Measurements from ENCODE around the gene TNFSF15.

Gene TNFSF15

DNA sequence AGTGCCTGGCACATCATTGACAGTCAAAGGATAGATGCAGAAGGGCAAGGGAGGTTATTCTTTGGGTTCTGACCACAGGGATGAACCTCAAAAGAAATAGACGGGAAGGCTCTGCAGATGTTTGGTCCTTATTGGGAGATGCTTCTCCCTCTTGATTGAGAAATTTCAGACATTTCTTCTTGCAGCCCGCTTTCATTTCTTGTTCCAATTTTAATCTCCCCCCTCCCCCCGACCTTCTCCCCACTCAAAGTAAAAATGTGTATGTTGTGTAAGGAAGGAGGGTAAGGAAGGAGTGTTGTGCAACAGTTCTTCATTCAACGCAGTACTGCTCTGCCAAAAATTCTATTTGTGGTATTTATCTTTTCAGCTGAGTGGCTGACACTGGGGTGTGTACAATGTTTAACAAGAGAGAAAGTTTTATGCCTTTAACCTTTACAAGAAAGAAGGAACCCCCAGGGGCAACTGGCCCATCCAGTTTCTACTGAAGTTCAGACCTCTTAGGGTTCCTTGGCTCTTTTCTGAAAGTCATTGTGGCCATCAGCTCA lies 46.3 kb upstream of the TNFSF15 start:
- ChIA-PET POLR2A (no interaction called here), CTCF (no interaction called here)
- TF ChIP-seq FOXK2 (IDR thresholded peaks at IDR 0.05), result no peak
- TF ChIP-seq TARDBP (IDR thresholded peaks at IDR 0.05), result no peak
- TF ChIP-seq ELF4 (IDR thresholded peaks at IDR 0.05), result no peak
- no peak for TF ChIP-seq SUZ12 (IDR thresholded peaks at IDR 0.05)
- no peak for TF ChIP-seq CTBP1 (IDR thresholded peaks at IDR 0.05; ENCODE audit: borderline replicate concordance)
- no peak for TF ChIP-seq FOXA1 (IDR thresholded peaks at IDR 0.05)
- no peak for TF ChIP-seq FOXM1 (IDR thresholded peaks at IDR 0.05; ENCODE audit: borderline replicate concordance)
- no peak for TF ChIP-seq HDGF (IDR thresholded peaks at IDR 0.05; ENCODE audit: borderline replicate concordance)
- TF ChIP-seq, protein P1, sequence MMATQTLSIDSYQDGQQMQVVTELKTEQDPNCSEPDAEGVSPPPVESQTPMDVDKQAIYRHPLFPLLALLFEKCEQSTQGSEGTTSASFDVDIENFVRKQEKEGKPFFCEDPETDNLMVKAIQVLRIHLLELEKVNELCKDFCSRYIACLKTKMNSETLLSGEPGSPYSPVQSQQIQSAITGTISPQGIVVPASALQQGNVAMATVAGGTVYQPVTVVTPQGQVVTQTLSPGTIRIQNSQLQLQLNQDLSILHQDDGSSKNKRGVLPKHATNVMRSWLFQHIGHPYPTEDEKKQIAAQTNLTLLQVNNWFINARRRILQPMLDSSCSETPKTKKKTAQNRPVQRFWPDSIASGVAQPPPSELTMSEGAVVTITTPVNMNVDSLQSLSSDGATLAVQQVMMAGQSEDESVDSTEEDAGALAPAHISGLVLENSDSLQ (IDR thresholded peaks at IDR 0.05), result no peak
- TF ChIP-seq BHLHE40 (IDR thresholded peaks at IDR 0.05; ENCODE audit: borderline replicate concordance), result no peak
- no peak for TF ChIP-seq SP1 (IDR thresholded peaks at IDR 0.05)
- TF ChIP-seq ARNT (IDR thresholded peaks at IDR 0.05), result no peak
- TF ChIP-seq LEF1 (IDR thresholded peaks at IDR 0.05; ENCODE audit: borderline replicate concordance), result no peak
- DNase-seq (ENCODE audit: extremely low spot score), result no peak

DNA sequence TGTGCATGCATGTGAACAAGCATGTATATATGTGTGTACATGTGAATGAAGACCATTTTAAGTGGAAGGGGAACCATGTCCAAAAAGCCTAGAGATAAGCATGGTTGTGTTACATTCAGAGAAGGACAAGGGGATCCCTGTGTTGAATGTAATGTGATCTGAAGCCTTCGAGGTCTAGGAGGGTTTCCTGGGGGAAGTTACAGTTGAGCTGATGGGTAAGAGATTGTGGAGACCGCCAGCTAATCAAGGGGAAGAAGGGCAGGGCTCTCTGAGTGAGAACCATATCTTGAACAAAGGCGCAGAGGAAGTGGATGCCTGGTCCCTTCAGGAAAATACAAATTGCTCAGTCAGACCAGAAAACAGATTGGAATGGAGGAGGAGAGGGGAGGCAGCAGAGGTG lies 45.5 kb upstream of the TNFSF15 start:
- ChIA-PET CTCF (no interaction called here), POLR2A (no interaction called here)
- no peak for DNase-seq (ENCODE audit: extremely low spot score)
- no peak for TF ChIP-seq NFRKB (IDR thresholded peaks at IDR 0.05)
- no peak for TF ChIP-seq L3MBTL2 (conservative IDR thresholded peaks at IDR 0.05)
- no peak for TF ChIP-seq FOXK2 (IDR thresholded peaks at IDR 0.05)
- no peak for TF ChIP-seq ELF4 (IDR thresholded peaks at IDR 0.05)
- no peak for TF ChIP-seq FOXM1 (IDR thresholded peaks at IDR 0.05; ENCODE audit: borderline replicate concordance)
- TF ChIP-seq, protein P1 (IDR thresholded peaks at IDR 0.05), result no peak
- no peak for TF ChIP-seq SUZ12 (IDR thresholded peaks at IDR 0.05)
- no peak for TF ChIP-seq FOXA1 (IDR thresholded peaks at IDR 0.05)
- no peak for TF ChIP-seq ZNF384 (IDR thresholded peaks at IDR 0.05)

DNA sequence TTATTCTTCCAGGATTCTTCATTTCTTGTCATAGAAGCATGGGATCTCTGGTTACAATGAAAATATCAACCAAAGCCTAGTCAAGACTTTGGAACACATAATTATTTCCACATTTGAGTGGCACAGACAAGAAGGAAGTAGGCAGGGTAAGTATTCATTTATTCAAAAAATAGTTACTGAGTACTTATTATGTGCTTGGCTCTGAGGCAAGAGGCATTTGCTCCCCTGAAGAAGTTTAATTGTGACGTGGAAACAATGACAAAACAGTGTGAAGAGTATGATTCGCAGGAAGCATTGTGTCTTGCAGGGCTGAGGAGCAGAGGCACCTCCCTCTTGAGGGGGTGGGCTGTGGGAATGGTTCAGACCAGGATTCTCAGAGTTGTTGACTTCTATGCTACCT lies 45.0 kb upstream of the TNFSF15 start:
- ChIA-PET CTCF (no interaction called here), POLR2A (no interaction called here)
- TF ChIP-seq ARNT (IDR thresholded peaks at IDR 0.05) (no peak), ELF4 (IDR thresholded peaks at IDR 0.05) (no peak), LEF1 (IDR thresholded peaks at IDR 0.05; ENCODE audit: borderline replicate concordance) (no peak), BHLHE40 (IDR thresholded peaks at IDR 0.05; ENCODE audit: borderline replicate concordance) (no peak), NFRKB (IDR thresholded peaks at IDR 0.05) (no peak), SP1 (IDR thresholded peaks at IDR 0.05) (no peak), FOXM1 (IDR thresholded peaks at IDR 0.05; ENCODE audit: borderline replicate concordance) (no peak), FOXA1 (IDR thresholded peaks at IDR 0.05) (no peak), CTBP1 (IDR thresholded peaks at IDR 0.05; ENCODE audit: borderline replicate concordance) (no peak), ZNF384 (IDR thresholded peaks at IDR 0.05) (no peak), L3MBTL2 (conservative IDR thresholded peaks at IDR 0.05) (no peak), HDGF (IDR thresholded peaks at IDR 0.05; ENCODE audit: borderline replicate concordance) (no peak), SUZ12 (IDR thresholded peaks at IDR 0.05) (no peak), FOXK2 (IDR thresholded peaks at IDR 0.05) (no peak)
- TF ChIP-seq, protein P1 (IDR thresholded peaks at IDR 0.05), result no peak
- DNase-seq (ENCODE audit: extremely low spot score), result no peak

DNA sequence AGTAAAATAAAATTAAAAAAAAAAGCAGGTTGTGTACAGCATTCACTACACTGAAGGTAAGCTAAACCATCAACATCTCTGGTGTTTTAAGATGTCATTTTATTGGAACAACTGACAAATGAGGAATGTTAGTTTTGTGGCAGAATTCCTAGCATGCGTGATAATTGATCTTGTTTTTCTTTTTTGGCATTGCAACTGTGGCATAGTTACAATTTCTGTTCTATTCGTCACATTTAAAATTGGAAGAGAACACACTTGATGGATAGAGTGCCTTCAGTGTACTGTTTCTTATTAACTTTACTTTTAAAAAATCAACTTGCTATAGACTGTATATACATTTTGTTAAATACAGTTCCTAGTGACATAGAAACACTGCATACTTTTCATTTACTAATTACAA lies 43.6 kb upstream of the TNFSF15 start:
- POLR2A ChIA-PET, result no interaction called here
- TF ChIP-seq NFRKB (IDR thresholded peaks at IDR 0.05) (no peak), FOXA1 (IDR thresholded peaks at IDR 0.05) (no peak), LEF1 (IDR thresholded peaks at IDR 0.05; ENCODE audit: borderline replicate concordance) (no peak), ARNT (IDR thresholded peaks at IDR 0.05) (no peak), TARDBP (IDR thresholded peaks at IDR 0.05) (no peak), HDGF (IDR thresholded peaks at IDR 0.05; ENCODE audit: borderline replicate concordance) (no peak), SUZ12 (IDR thresholded peaks at IDR 0.05) (no peak), ZNF384 (IDR thresholded peaks at IDR 0.05) (no peak), BHLHE40 (IDR thresholded peaks at IDR 0.05; ENCODE audit: borderline replicate concordance) (no peak), CTBP1 (IDR thresholded peaks at IDR 0.05; ENCODE audit: borderline replicate concordance) (no peak), FOXM1 (IDR thresholded peaks at IDR 0.05; ENCODE audit: borderline replicate concordance) (no peak), L3MBTL2 (conservative IDR thresholded peaks at IDR 0.05) (no peak), FOXK2 (IDR thresholded peaks at IDR 0.05) (no peak), SP1 (IDR thresholded peaks at IDR 0.05) (no peak), ELF4 (IDR thresholded peaks at IDR 0.05) (no peak)
- TF ChIP-seq, protein P1 (IDR thresholded peaks at IDR 0.05), result no peak
- CTCF ChIA-PET, result no interaction called here
- no peak for DNase-seq (ENCODE audit: extremely low spot score)

DNA sequence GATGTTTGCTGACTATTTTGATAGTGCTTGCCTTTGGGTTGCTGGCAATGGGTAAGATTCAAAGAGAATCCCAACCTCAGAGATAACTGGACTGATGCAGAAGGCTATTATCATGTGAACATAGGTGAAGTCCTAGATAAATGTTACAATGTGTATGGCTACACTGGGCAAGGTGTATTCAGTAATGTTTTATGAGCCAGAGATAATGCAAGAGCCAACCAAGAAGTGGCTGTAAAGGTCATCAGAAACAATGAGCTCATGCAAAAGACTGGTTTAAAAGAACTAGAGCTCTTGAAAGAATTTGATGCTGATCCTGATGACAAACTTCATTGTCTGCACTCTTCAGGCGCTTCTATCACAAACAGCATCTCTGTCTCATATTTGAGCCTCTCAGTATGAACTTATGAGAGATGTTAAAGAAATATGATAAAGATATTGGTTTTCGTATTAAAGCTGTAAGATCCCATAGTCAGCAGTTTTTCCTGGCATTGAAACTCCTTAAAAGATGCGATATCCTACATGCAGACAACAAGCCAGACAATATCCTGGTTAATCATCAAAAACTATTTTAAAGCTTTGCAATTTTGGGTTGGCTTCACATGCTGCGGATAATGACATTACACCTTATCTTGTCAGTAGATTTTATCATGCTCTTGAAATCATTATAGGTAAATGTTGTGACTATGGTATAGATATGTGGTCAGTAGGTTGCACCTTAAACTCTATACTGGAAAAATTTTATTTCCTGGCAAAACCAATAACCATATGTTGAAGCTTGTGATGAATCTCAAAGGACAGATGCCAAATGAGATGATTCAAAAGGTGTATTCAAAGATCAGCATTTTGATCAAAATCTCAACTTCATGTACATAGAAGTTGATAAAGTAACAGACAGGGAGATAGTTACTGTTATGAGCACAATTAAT lies 41.9 kb upstream of the TNFSF15 start:
- CTCF ChIA-PET, result no interaction called here
- TF ChIP-seq CTBP1 (IDR thresholded peaks at IDR 0.05; ENCODE audit: borderline replicate concordance), result no peak
- no peak for TF ChIP-seq SP1 (IDR thresholded peaks at IDR 0.05)
- no peak for TF ChIP-seq ELF4 (IDR thresholded peaks at IDR 0.05)
- POLR2A ChIA-PET, result no interaction called here
- no peak for DNase-seq (ENCODE audit: extremely low spot score)
